ENCODE measurements around the gene NDUFAF8. TPM values are rescaled to one million over a fixed set of nuclear protein-coding genes. Genes with fewer than 3 reads are reported as not detected.

The NDUFAF8 gene
- total and polyA plus RNA-seq, 10 of the 15 experiments (the other 5 are each of a cell fraction or from before 2014, with no cell fraction given): 22.0 to 307 (median 106) TPM

DNA sequence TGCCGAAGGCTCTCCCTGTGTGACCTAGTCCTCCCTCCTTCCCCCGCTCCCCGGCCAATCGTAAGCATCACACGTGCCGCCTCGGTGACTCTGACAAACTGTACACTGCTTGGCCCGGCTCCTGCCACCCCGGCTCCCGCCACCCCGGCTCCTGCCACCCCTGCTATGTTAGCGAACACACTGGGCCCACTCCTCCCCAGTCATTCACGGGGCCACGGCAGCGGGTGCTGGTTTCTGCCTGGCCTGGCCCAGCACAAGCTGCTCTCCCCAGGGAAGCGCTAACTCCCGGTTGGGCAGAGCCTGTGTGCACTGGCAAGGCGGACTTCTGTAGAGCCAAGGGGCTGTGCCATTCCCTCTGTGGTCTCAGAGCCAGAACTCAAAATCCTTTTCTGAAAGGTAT lies 22.0 kb downstream of the NDUFAF8 start:
- ChIA-PET SMC1A (ENCODE audit: uncharacterized antibody, unreplicated experiment) (no interaction called here), POLR2A (no interaction called here), CTCF (no interaction called here), RAD21 (ENCODE audit: unreplicated experiment) (no interaction called here)
- Histone ChIP-seq H2AFZ (ENCODE audit: control insufficient read depth, low read depth, low read length) (no peak overlapping the region), H3K36me3 (ENCODE audit: control insufficient read depth in 2 of 2, insufficient read depth in 2 of 2, low read length in 1 of 2) (peaks cover 12 to 23% of the 10 kb centered on the region in 2 experiments; a peak in 3 of 4 replicates), H3K4me3 (no peak overlapping the region), H3K9me3 (replicated peaks; ENCODE audit: control insufficient read depth, insufficient read depth, low read length) (no peaks in the 10 kb centered on the region), H3K27me3 (replicated peaks in 1 of 2; ENCODE audit: control insufficient read depth in 2 of 2, insufficient read depth in 2 of 2, low read length in 1 of 2) (no peaks in the 10 kb centered on the region), H3K4me2 (ENCODE audit: control insufficient read depth, insufficient read depth) (no peak overlapping the region), H3K9ac (ENCODE audit: control insufficient read depth, insufficient read depth, low read length) (no peak overlapping the region), H4K20me1 (ENCODE audit: control insufficient read depth, insufficient read depth) (no peaks in the 10 kb centered on the region), H3K27ac (ENCODE audit: control insufficient read depth, insufficient read depth) (no peak overlapping the region), H3K79me2 (ENCODE audit: control insufficient read depth, insufficient read depth, low read length) (no peaks in the 10 kb centered on the region), H3K4me1 (ENCODE audit: control insufficient read depth, insufficient read depth, low read length) (no peaks in the 10 kb centered on the region)
- ATAC-seq (no peak), DNase-seq (ENCODE audit: low read depth, low spot score) (no peak), FAIRE-seq (no peak)
- intact Hi-C loops (cut with micrococcal nuclease; ENCODE audit: unreplicated experiment) (no loop called here), in situ Hi-C loops (cut with MboI) (no loop called here)
- TF ChIP-seq STAT3 (IDR thresholded peaks at IDR 0.05; ENCODE audit: low read depth, low read length) (no peak), LARP7 (IDR thresholded peaks at IDR 0.05) (no peak), TCF3 (IDR thresholded peaks at IDR 0.05; ENCODE audit: borderline replicate concordance, insufficient read depth, low read depth, low read length) (no peak), KAT2A (conservative IDR thresholded peaks at IDR 0.05; ENCODE audit: control insufficient read depth, low read depth, low read length) (no peak), BRCA1 (IDR thresholded peaks at IDR 0.05; ENCODE audit: low read depth, low read length) (no peak), MXI1 (IDR thresholded peaks at IDR 0.05; ENCODE audit: low read depth, low read length) (no peak), ZZZ3 (IDR thresholded peaks at IDR 0.05; ENCODE audit: control insufficient read depth, insufficient read length, low read depth) (no peak), RBBP5 (conservative IDR thresholded peaks at IDR 0.05) (no peak), FOXK2 (IDR thresholded peaks at IDR 0.05) (no peak), SMARCA5 (IDR thresholded peaks at IDR 0.05) (no peak)
- BruUV-seq (replicated peaks): no TSS peak
- WGBS (ENCODE audit: insufficient coverage, insufficient replicate concordance, low lambda C conversion rate, missing lambda C conversion rate): 96% methylated on average over 12 of the region's 18 CpGs

Data from GM12878 (cell line).